NCI-H128 (cell line): ENCODE results near the gene PGBD5.

ENCODE experiments used
- DNase-seq: peaks from one replicate; lab custom pipeline; 2025; ENCODE audit not compliant: unreplicated experiment; lab: John Stamatoyannopoulos, UW

PGBD5 gene

GRCh38 chr1:230283678-230284077 is 142.5 kb downstream of the PGBD5 start:
- DNase-seq = no peak

GRCh38 chr1:230282157-230282556 is 144.0 kb downstream of the PGBD5 start:
- DNase-seq = no peak

- no peak for DNase-seq
Observed at GRCh38 chr1:230281556-230281955, 144.6 kb downstream of the PGBD5 start.

- DNase-seq = no peak
Observed at GRCh38 chr1:230280906-230281413, 145.2 kb downstream of the PGBD5 start.

- no peak for DNase-seq
Observed at GRCh38 chr1:230280054-230280795, 145.9 kb downstream of the PGBD5 start.

- no peak for DNase-seq
Observed at GRCh38 chr1:230279583-230279945, 146.6 kb downstream of the PGBD5 start.

- DNase-seq = no peak
Observed at GRCh38 chr1:230278871-230279582, 147.1 kb downstream of the PGBD5 start.

GRCh38 chr1:230278376-230278775 is 147.8 kb downstream of the PGBD5 start:
- no peak for DNase-seq

GRCh38 chr1:230277201-230278025 is 148.7 kb downstream of the PGBD5 start:
- DNase-seq = peak; percentile 50

GRCh38 chr1:230276401-230276800 is 149.7 kb downstream of the PGBD5 start:
- no peak for DNase-seq

- DNase-seq = no peak
Observed at GRCh38 chr1:230274254-230274653, 151.9 kb downstream of the PGBD5 start.

- DNase-seq = no peak
Observed at GRCh38 chr1:230273141-230273710, 152.9 kb downstream of the PGBD5 start.

GRCh38 chr1:230272557-230272956 is 153.6 kb downstream of the PGBD5 start:
- no peak for DNase-seq

- DNase-seq = no peak
Observed at GRCh38 chr1:230271300-230272035, 154.7 kb downstream of the PGBD5 start.

- DNase-seq = no peak
Observed at GRCh38 chr1:230270559-230271281, 155.4 kb downstream of the PGBD5 start.

GRCh38 chr1:230270185-230270558 is 156.0 kb downstream of the PGBD5 start:
- no peak for DNase-seq

GRCh38 chr1:230268371-230269170 is 157.6 kb downstream of the PGBD5 start:
- peak; percentile 30 for DNase-seq

GRCh38 chr1:230267338-230268065 is 158.6 kb downstream of the PGBD5 start:
- DNase-seq = no peak
